Left cardiac atrium (tissue), 4 donors: ENCODE measurements around the gene TAOK2. TPM values are rescaled to one million over a fixed set of nuclear protein-coding genes. Genes with fewer than 3 reads are reported as not detected.

Experiments
- ATAC-seq, 2 donors: fragments of 200-7000 bp; cut with Tn5 transposase; one replicate each; pipeline ENCODE4 v1.9.1; 2020; ENCODE audit warnings: mild to moderate bottlenecking in 2 of 2, moderate library complexity in 2 of 2
- DNase-seq: peaks from one replicate; pipeline ENCODE4 v3.0.0-alpha.2; 2020
- intact Hi-C, 2 donors: fragments of 100-400 bp; cut with DNase I; formaldehyde crosslinking; loops; one replicate each; pipeline versions ENCODE4 v1.14.1 to v1.15.1; 2022 to 2023
- total RNA-seq, 2 donors: library from RNA; stranded (reverse); fragmentation: NEBNext Ultra II Directional; extraction: Animal tissue kit (Norgen Biotek cat#: 25700); gene quantifications; one replicate each; pipeline ENCODE4 v1.2.1, GENCODE V29; 2021
- donor health status: DM: no; HTN: yes; CAD: no.
- donor health status: DM: no; HTN: yes; CAD: no; lungs with severe emphysema.
- donor health status: DM: yes; HTN: yes; CAD: no.
- donor health status: Dilated cardiomyopathy.

Gene TAOK2
- total RNA-seq, 2 donors from 2014 or later: 33.6 to 45.8 TPM

- ATAC-seq: peak; percentile 98
- intact Hi-C loops: loop anchor here in 1 of 2 donors (2.0 kb wide), 1 partner anchor 35 kb away; the partner anchor contains the start of gene INO80E
- DNase-seq: peak; percentile 92
Observed at GRCh38 chr16:29961479-29962343, 12.0 kb upstream of the TAOK2 start, which contains the start of gene TMEM219. Gene TMEM219, plus strand, starts transcription at chr16:29962079. Its CDS starts 1,065 bp downstream, at chr16:29963144.

GRCh38 chr16:29962344-29962994 is 11.2 kb upstream of the TAOK2 start:
- intact Hi-C loops: loop anchor here in 1 of 2 donors (2.0 kb wide), 1 partner anchor 34 kb away; the partner anchor contains the start of gene INO80E
- ATAC-seq (peak; percentile 49 to 67), DNase-seq (no peak)

GRCh38 chr16:29963021-29963743 is 10.5 kb upstream of the TAOK2 start:
- DNase-seq (no peak), ATAC-seq (no peak)
- intact Hi-C loops: loop anchor here in 1 of 2 donors (2.0 kb wide), 1 partner anchor 34 kb away; the partner anchor contains the start of gene INO80E

GRCh38 chr16:29968205-29968604 is 5.5 kb upstream of the TAOK2 start:
- intact Hi-C loops: no loop called here
- ATAC-seq: no peak
- no peak for DNase-seq

GRCh38 chr16:29971304-29971703 is 2.4 kb upstream of the TAOK2 start:
- ATAC-seq (no peak), DNase-seq (no peak)
- intact Hi-C loops: no loop called here

- DNase-seq (no peak), ATAC-seq (no peak)
- intact Hi-C loops: no loop called here
Observed at GRCh38 chr16:29972500-29972899, 1.2 kb upstream of the TAOK2 start.

GRCh38 chr16:29972992-29973383 is 680 bp upstream of the TAOK2 start:
- no peak for DNase-seq
- intact Hi-C loops: no loop called here
- no peak for ATAC-seq

- intact Hi-C loops: no loop called here
- DNase-seq: peak; percentile 53
- peak; percentile 7 to 15 for ATAC-seq
Observed at GRCh38 chr16:29974291-29975133, 844 bp downstream of the TAOK2 start.

GRCh38 chr16:29975134-29975538 is 1.5 kb downstream of the TAOK2 start:
- intact Hi-C loops: no loop called here
- ATAC-seq: no peak
- DNase-seq: no peak

GRCh38 chr16:29975811-29976511 is 2.3 kb downstream of the TAOK2 start:
- DNase-seq (no peak), ATAC-seq (no peak)
- intact Hi-C loops: no loop called here

GRCh38 chr16:29977063-29977825 is 3.6 kb downstream of the TAOK2 start:
- intact Hi-C loops: no loop called here
- no peak for DNase-seq
- ATAC-seq: no peak

- ATAC-seq: no peak
- intact Hi-C loops: no loop called here
- no peak for DNase-seq
Observed at GRCh38 chr16:29978081-29978480, 4.4 kb downstream of the TAOK2 start.

GRCh38 chr16:29978564-29979270 is 5.0 kb downstream of the TAOK2 start:
- ATAC-seq (no peak), DNase-seq (no peak)
- intact Hi-C loops: no loop called here

- no peak for ATAC-seq
- no peak for DNase-seq
- intact Hi-C loops: no loop called here
Observed at GRCh38 chr16:29982560-29983419, 9.1 kb downstream of the TAOK2 start.

- ATAC-seq (no peak), DNase-seq (no peak)
- intact Hi-C loops: no loop called here
Observed at GRCh38 chr16:29983420-29984136, 9.9 kb downstream of the TAOK2 start.
